Measurements from ENCODE around the gene SPATA3.

Gene SPATA3

DNA sequence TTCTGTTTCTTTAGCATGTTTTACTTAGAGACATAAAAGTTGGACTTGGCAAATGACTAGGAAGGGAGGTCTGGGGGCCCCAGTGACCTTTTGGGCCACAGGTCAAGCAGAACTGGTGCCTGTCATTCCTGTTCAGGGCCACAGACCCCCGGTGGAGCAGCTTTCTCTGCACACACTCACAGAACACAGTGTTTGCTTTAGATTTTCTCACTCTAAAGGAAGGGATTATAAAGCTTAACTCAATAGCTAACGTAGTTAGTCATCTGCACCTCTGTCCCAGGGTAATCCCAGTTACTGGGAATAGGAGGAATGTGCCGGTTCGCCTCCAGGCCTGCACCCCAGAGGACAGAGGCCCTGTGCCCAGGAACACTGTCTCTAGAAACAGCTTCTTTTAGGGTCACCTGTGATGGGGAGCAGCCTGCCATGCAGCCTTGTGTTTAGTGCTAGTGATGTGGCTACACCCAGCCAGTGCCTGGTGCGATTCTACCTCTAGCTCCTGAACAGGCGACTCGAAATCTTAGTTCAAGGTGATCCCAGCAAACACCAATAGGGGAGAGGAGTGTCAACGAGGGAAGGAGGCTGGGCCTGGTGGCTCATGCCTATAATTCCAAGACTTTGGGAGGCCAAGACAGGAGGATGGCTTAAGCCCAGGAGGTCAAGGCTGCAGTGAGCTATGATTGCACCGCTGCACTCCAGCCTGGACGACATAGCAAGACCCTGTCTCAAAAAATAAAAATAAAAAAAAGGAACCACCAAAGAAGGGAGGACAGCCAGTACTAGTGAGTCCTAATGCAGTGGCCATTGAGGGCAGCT is 11.6 kb downstream of the SPATA3 start:
- TF ChIP-seq, protein P1, sequence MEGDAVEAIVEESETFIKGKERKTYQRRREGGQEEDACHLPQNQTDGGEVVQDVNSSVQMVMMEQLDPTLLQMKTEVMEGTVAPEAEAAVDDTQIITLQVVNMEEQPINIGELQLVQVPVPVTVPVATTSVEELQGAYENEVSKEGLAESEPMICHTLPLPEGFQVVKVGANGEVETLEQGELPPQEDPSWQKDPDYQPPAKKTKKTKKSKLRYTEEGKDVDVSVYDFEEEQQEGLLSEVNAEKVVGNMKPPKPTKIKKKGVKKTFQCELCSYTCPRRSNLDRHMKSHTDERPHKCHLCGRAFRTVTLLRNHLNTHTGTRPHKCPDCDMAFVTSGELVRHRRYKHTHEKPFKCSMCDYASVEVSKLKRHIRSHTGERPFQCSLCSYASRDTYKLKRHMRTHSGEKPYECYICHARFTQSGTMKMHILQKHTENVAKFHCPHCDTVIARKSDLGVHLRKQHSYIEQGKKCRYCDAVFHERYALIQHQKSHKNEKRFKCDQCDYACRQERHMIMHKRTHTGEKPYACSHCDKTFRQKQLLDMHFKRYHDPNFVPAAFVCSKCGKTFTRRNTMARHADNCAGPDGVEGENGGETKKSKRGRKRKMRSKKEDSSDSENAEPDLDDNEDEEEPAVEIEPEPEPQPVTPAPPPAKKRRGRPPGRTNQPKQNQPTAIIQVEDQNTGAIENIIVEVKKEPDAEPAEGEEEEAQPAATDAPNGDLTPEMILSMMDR (IDR thresholded peaks at IDR 0.05; ENCODE audit: low read depth, low read length), result no peak
- no peak overlapping the region for H3K4me3 ChIP-seq (ENCODE audit: low read depth, low read length)

DNA sequence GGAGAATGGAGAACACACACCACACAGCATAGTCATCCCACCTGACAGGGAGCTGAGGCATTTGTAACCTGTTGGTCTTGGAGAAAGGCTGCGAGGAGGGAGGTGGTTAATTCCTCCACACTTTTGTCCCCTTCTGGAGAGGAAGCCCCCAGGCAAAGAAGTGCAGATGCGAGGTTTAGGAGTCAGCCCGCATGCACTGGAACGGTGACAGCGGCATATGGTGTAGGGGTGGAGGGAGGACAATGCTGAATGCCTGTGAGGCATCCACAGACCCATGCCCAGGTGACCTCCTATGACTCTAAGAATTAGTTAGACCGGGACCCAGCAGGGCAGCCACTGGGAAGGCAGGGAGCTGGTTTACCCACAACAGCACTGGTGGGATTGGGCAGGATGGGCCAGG is 12.2 kb downstream of the SPATA3 start:
- H3K4me3 ChIP-seq (ENCODE audit: low read depth, low read length), result no peak overlapping the region

GRCh38 chr2:231009236-231009919 is 13.5 kb downstream of the SPATA3 start:
- TF ChIP-seq, protein P1 (IDR thresholded peaks at IDR 0.05; ENCODE audit: low read depth, low read length), result no peak
- no peak overlapping the region for H3K4me3 ChIP-seq (ENCODE audit: low read depth, low read length)

More for the DNA sequence above, 12.2 kb downstream of the SPATA3 start:
- TF ChIP-seq, protein P1 (IDR thresholded peaks at IDR 0.05; ENCODE audit: low read depth, low read length), result no peak

DNA sequence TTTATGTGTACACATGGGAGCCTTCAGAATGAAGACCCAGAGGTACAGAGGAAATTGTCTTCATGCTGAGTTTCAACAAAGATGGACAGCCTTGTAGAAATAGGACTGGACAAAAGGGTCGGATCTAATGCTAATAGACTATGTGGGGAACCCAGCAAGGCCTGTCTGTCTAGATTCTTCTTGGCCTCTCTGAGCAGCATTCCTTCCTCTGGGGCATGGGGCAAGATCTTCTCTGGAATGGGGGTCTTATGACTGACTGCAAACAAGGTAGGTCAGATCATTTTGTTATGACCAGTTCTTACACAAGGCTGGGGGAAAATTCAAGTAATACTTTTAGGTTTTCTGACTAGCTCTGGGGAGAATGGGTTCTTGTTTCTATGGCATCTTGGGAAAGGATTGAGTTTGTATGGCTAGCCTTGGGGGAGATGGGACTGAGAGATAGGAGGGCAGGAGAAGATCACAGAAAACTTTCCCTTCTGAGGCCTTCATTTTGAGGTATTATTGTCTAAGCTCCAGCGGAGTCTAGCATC is 14.3 kb downstream of the SPATA3 start:
- TF ChIP-seq, protein P1 (IDR thresholded peaks at IDR 0.05; ENCODE audit: low read depth, low read length), result no peak
- no peak overlapping the region for H3K4me3 ChIP-seq (ENCODE audit: low read depth, low read length)

DNA sequence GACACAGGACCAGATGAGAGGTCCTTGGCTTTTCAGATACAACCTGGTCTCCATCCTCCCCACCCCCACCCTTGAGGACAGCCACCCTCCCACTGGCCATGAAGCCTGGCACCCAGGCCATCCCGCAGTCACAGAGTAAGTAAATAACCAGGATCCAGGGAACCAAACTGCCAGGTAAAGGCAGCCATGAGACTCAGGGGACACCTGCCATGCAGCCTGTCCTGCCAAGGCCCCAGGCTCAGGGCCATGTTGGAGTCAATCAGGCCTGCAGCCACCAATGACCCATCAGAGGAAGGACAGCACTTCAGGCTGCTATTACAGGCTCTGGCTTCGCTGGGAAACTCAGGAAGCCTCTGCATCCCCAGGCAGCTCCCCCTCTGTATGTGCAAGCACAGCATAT is 15.6 kb downstream of the SPATA3 start:
- no peak overlapping the region for H3K4me3 ChIP-seq (ENCODE audit: low read depth, low read length)
- TF ChIP-seq, protein P1 (IDR thresholded peaks at IDR 0.05; ENCODE audit: low read depth, low read length), result no peak

GRCh38 chr2:231012463-231012862 is 16.5 kb downstream of the SPATA3 start:
- no peak overlapping the region for H3K4me3 ChIP-seq (ENCODE audit: low read depth, low read length)
- TF ChIP-seq, protein P1 (IDR thresholded peaks at IDR 0.05; ENCODE audit: low read depth, low read length), result no peak

GRCh38 chr2:231013820-231014219 is 17.9 kb downstream of the SPATA3 start:
- TF ChIP-seq, protein P1 (IDR thresholded peaks at IDR 0.05; ENCODE audit: low read depth, low read length), result no peak
- H3K4me3 ChIP-seq (ENCODE audit: low read depth, low read length), result no peak overlapping the region

All from WI38 (cell line).